Tibial artery (tissue), 4 donors: Measurements from ENCODE around the gene ARID2.

Experiments used
- DNase-seq, 2 donors: peaks; one replicate each; pipeline ENCODE4 v3.0.0-alpha.2; 2019
- H3K27ac ChIP-seq, 2 donors: fragments of 200-600 bp; sonication (generic) in 1 of 2; 1 replicate in 1 of 2; 2 replicates in 1 of 2; pipeline ENCODE4 v1.5.1; 2018 to 2019; ENCODE audit warnings: mild to moderate bottlenecking in 1 of 2
- H3K27me3 ChIP-seq, 2 donors: fragments of 200-600 bp; sonication (generic) in 1 of 2; one replicate each; pipeline versions ENCODE4 v1.5.1 to v1.6.0; 2016 to 2019
- H3K36me3 ChIP-seq, 3 donors: fragments of 200-600 bp; sonication (generic) in 2 of 3; one replicate each; pipeline ENCODE4 v1.5.1; 2016 to 2019; ENCODE audit warnings: mild to moderate bottlenecking in 2 of 3
- H3K4me1 ChIP-seq, 4 donors: fragments of 200-600 bp; sonication (generic) in 2 of 4; 1 replicate in 3 of 4; 2 replicates in 1 of 4; pipeline ENCODE4 v1.5.1; 2016 to 2019
- H3K4me3 ChIP-seq, 2 donors: fragments of 200-600 bp; sonication (generic) in 1 of 2; 1 replicate in 1 of 2; 2 replicates in 1 of 2; pipeline ENCODE4 v1.5.1; 2018 to 2019; ENCODE audit warnings: mild to moderate bottlenecking in 2 of 2
- H3K9me3 ChIP-seq, 3 donors: fragments of 200-600 bp; sonication (generic) in 1 of 3; one replicate each; pipeline ENCODE4 v1.5.1; 2016 to 2019
- intact Hi-C: fragments of 100-400 bp; cut with DNase I; formaldehyde crosslinking; loops from one replicate; pipeline ENCODE4 v1.15.0; 2023; ENCODE audit warnings: low total_unique reads
- TF ChIP-seq, protein P1 (sequence below), 2 experiments: fragments of 200-600 bp in 1 of 2; fragments of 450-650 bp in 1 of 2; IDR thresholded peaks; one replicate each; pipeline ENCODE4 v1.5.1; 2017 to 2019; ENCODE audit warnings: antibody characterized with exemption in 2 of 2, mild to moderate bottlenecking in 1 of 2, moderate library complexity in 1 of 2

Gene ARID2

GRCh38 chr12:45688183-45688582 is 41.3 kb upstream of the ARID2 start:
- H3K27me3 ChIP-seq: no peaks in the 10 kb centered on the region
- intact Hi-C loops: no loop called here
- no peak overlapping the region for H3K4me3 ChIP-seq
- TF ChIP-seq, protein P1, sequence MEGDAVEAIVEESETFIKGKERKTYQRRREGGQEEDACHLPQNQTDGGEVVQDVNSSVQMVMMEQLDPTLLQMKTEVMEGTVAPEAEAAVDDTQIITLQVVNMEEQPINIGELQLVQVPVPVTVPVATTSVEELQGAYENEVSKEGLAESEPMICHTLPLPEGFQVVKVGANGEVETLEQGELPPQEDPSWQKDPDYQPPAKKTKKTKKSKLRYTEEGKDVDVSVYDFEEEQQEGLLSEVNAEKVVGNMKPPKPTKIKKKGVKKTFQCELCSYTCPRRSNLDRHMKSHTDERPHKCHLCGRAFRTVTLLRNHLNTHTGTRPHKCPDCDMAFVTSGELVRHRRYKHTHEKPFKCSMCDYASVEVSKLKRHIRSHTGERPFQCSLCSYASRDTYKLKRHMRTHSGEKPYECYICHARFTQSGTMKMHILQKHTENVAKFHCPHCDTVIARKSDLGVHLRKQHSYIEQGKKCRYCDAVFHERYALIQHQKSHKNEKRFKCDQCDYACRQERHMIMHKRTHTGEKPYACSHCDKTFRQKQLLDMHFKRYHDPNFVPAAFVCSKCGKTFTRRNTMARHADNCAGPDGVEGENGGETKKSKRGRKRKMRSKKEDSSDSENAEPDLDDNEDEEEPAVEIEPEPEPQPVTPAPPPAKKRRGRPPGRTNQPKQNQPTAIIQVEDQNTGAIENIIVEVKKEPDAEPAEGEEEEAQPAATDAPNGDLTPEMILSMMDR (IDR thresholded peaks at IDR 0.05): no peak
- no peak for DNase-seq
- H3K27ac ChIP-seq: no peak overlapping the region
- H3K4me1 ChIP-seq: peaks cover 0 to 4% (median 2%) of the 10 kb centered on the region in 4 donors
- H3K9me3 ChIP-seq: no peaks in the 10 kb centered on the region
- no peaks in the 10 kb centered on the region for H3K36me3 ChIP-seq

GRCh38 chr12:45695035-45695434 is 34.5 kb upstream of the ARID2 start:
- no peaks in the 10 kb centered on the region for H3K9me3 ChIP-seq
- peaks cover 0 to 11% (median 2%) of the 10 kb centered on the region in 4 donors for H3K4me1 ChIP-seq
- intact Hi-C loops: no loop called here
- DNase-seq: no peak
- no peak overlapping the region for H3K27ac ChIP-seq
- no peak overlapping the region for H3K4me3 ChIP-seq
- H3K36me3 ChIP-seq: no peaks in the 10 kb centered on the region
- TF ChIP-seq, protein P1 (IDR thresholded peaks at IDR 0.05): no peak
- H3K27me3 ChIP-seq: no peaks in the 10 kb centered on the region

- Histone ChIP-seq H3K27me3 (no peaks in the 10 kb centered on the region), H3K4me1 (peaks cover 0 to 11% (median 2%) of the 10 kb centered on the region in 4 donors), H3K36me3 (no peaks in the 10 kb centered on the region), H3K4me3 (no peak overlapping the region), H3K9me3 (no peaks in the 10 kb centered on the region), H3K27ac (no peak overlapping the region)
- no peak for DNase-seq
- TF ChIP-seq, protein P1 (IDR thresholded peaks at IDR 0.05): no peak
- intact Hi-C loops: no loop called here
These were observed 33.9 kb upstream of the ARID2 start for GRCh38 chr12:45695606-45696005.

GRCh38 chr12:45696049-45696448 is 33.5 kb upstream of the ARID2 start:
- Histone ChIP-seq H3K36me3 (no peaks in the 10 kb centered on the region), H3K4me1 (peaks cover 0 to 11% (median 2%) of the 10 kb centered on the region in 4 donors), H3K9me3 (peaks cover 0 to under 1% (median 0%) of the 10 kb centered on the region in 3 donors), H3K27ac (no peak overlapping the region), H3K4me3 (no peak overlapping the region), H3K27me3 (no peaks in the 10 kb centered on the region)
- DNase-seq: no peak
- TF ChIP-seq, protein P1 (IDR thresholded peaks at IDR 0.05): no peak
- intact Hi-C loops: no loop called here

DNA sequence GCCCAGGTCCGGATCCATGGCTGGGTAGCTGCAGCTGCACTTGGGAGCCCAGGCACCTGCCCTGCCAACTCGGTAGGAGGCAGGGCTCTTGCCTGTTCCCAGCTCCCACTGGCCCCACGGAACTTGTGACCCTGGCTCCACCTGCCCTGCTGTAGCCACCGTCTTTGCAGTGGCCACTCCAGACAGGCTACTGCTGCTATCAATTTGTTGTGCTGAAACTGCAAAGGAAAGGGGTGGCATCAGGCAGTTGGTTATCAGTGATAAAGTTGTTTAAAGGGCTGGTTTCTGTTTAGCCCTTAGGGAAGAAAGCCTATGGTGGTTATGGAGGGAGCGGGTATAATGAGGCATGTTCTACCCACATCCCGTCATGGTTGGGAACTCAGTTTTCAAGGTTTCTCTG is 32.1 kb upstream of the ARID2 start:
- DNase-seq: no peak
- no peaks in the 10 kb centered on the region for H3K27me3 ChIP-seq
- peaks cover 0 to 7% (median 2%) of the 10 kb centered on the region in 4 donors for H3K4me1 ChIP-seq
- no peaks in the 10 kb centered on the region for H3K36me3 ChIP-seq
- TF ChIP-seq, protein P1 (IDR thresholded peaks at IDR 0.05): no peak
- H3K4me3 ChIP-seq: no peak overlapping the region
- no peak overlapping the region for H3K27ac ChIP-seq
- H3K9me3 ChIP-seq: peaks cover 0 to 7% (median 3%) of the 10 kb centered on the region in 3 donors
- intact Hi-C loops: no loop called here

GRCh38 chr12:45701296-45701695 is 28.2 kb upstream of the ARID2 start:
- Histone ChIP-seq H3K36me3 (no peaks in the 10 kb centered on the region), H3K4me3 (no peak overlapping the region), H3K9me3 (peaks cover 0 to 7% (median 3%) of the 10 kb centered on the region in 3 donors), H3K27me3 (no peaks in the 10 kb centered on the region), H3K4me1 (no peaks in the 10 kb centered on the region), H3K27ac (no peak overlapping the region)
- TF ChIP-seq, protein P1 (IDR thresholded peaks at IDR 0.05): no peak
- intact Hi-C loops: no loop called here
- no peak for DNase-seq
